Transverse colon (tissue), 4 donors: Measurements from ENCODE around the gene TFAP2A. TPM values are rescaled to one million over a fixed set of nuclear protein-coding genes. Genes with fewer than 3 reads are reported as not detected.

ENCODE experiments used
- DNase-seq: peaks from one replicate; pipeline ENCODE4 v3.0.0-alpha.2; 2019
- H3K27ac ChIP-seq, 4 donors: fragments of 200-600 bp; sonication (generic); 2 replicates each; pipeline ENCODE4 v1.5.1; 2016 to 2018; ENCODE audit warnings: inconsistent platforms in 4 of 4
- H3K27me3 ChIP-seq: fragments of 200-600 bp; sonication (generic); 2 replicates; pipeline ENCODE4 v1.5.1; 2017; ENCODE audit warnings: inconsistent platforms
- H3K36me3 ChIP-seq, 4 donors: fragments of 200-600 bp; sonication (generic); 2 replicates each; pipeline ENCODE4 v1.5.1; 2017 to 2019; ENCODE audit warnings: inconsistent platforms in 4 of 4
- H3K4me1 ChIP-seq, 4 donors: fragments of 200-600 bp; sonication (generic); 2 replicates each; pipeline ENCODE4 v1.5.1; 2017 to 2020; ENCODE audit warnings: inconsistent platforms in 4 of 4
- H3K4me3 ChIP-seq, 4 donors: fragments of 200-600 bp; sonication (generic); 1 replicate in 1 of 4; 2 replicates in 3 of 4; pipeline versions ENCODE4 v1.5.1 to v1.6.1; 2017 to 2019; ENCODE audit warnings: inconsistent platforms in 4 of 4
- H3K9me3 ChIP-seq, 2 donors: fragments of 200-600 bp; sonication (generic); 2 replicates each; pipeline ENCODE4 v1.5.1; 2017 to 2019; ENCODE audit warnings: inconsistent platforms in 2 of 2
- CTCF ChIP-seq, 5 experiments: fragments of 200-600 bp in 3 of 5; fragments of 450-650 bp in 2 of 5; sonication (generic) in 3 of 5; IDR thresholded peaks; 1 replicate in 2 of 5; 2 replicates in 3 of 5; pipeline ENCODE4 v1.5.1; 2016 to 2017; ENCODE audit warnings: antibody characterized with exemption in 5 of 5, inconsistent platforms in 3 of 5, mild to moderate bottlenecking in 2 of 5, moderate library complexity in 1 of 5
- EP300 ChIP-seq: sonication (generic); formaldehyde crosslinking; IDR thresholded peaks from one replicate; pipeline ENCODE4 v1.6.1; 2017; ENCODE audit warnings: antibody characterized with exemption, low read depth
- POLR2A ChIP-seq: fragments of 450-650 bp; IDR thresholded peaks from one replicate; pipeline ENCODE4 v1.6.1; 2016; ENCODE audit warnings: antibody characterized with exemption, mild to moderate bottlenecking, moderate library complexity
- POLR2AphosphoS5 ChIP-seq, 3 donors: sonication (generic); formaldehyde crosslinking; IDR thresholded peaks; one replicate each; pipeline ENCODE4 v1.6.1; 2016; ENCODE audit warnings: antibody characterized with exemption in 3 of 3
- WGBS, 2 donors: methylation state at CpG; one replicate each; pipeline ENCODE4 v1.1.5; 2018; ENCODE audit warnings: low coverage in 1 of 2; 5-methylcytosine and 5-hydroxymethylcytosine counted together
- in situ Hi-C, 4 donors: fragments of 200-750 bp; cut with MboI; loops; one replicate each; pipeline versions ENCODE4 v1.15.0 to v1.15.1; 2017; ENCODE audit warnings: low sequenced_read_pairs in 3 of 4, low pct_ligation_motif_present in 1 of 4, low pct_unique_long_range_greater_than_20kb in 1 of 4
- intact Hi-C: fragments of 100-400 bp; cut with DNase I; formaldehyde crosslinking; loops from one replicate; pipeline ENCODE4 v1.15.1; 2023; ENCODE audit warnings: low total_unique reads
- total RNA-seq, 4 donors: library from RNA; depleted of rRNA; stranded (reverse); fragments of >200 nt; gene quantifications; one replicate each; pipeline ENCODE4 v1.1.0, GENCODE V29; 2016

TFAP2A gene
- total RNA-seq, 4 donors from 2014 or later, result not detected

GRCh38 chr6:10411971-10412460 is 2.9 kb downstream of the TFAP2A start:
- in situ Hi-C loops (loop anchor here in 1 of 4 donors (25.0 kb wide), 1 partner anchor 375 kb away; no protein-coding TSS in a partner anchor), intact Hi-C loops (no loop called here)
- peaks cover 17 to 47% (median 29%) of the 10 kb centered on the region in 4 donors for H3K4me1 ChIP-seq
- peak overlapping the region in 3 of 4 donors; percentile 5 to 58 (median 34) for H3K27ac ChIP-seq
- no peaks in the 10 kb centered on the region for H3K9me3 ChIP-seq
- 0 to 2% methylated on average over 22 to 36 of the region's 36 CpGs for WGBS, 2 donors
- H3K27me3 ChIP-seq, result peaks cover 100% of the 10 kb centered on the region
- H3K4me3 ChIP-seq, result peak overlapping the region; percentile 44 to 79 (median 52)
- H3K36me3 ChIP-seq, result no peaks in the 10 kb centered on the region
- no peak for DNase-seq
- TF ChIP-seq CTCF (IDR thresholded peaks at IDR 0.05) (no peak), POLR2AphosphoS5 (IDR thresholded peaks at IDR 0.05) (peak in 2 of 3 donors; percentile 20 to 29), EP300 (no peak), POLR2A (no peak)

- TF ChIP-seq EP300, result no peak
- no peak for TF ChIP-seq POLR2A
- no peak for TF ChIP-seq CTCF (IDR thresholded peaks at IDR 0.05)
- no peak for TF ChIP-seq POLR2AphosphoS5 (IDR thresholded peaks at IDR 0.05)
- intact Hi-C loops (no loop called here), in situ Hi-C loops (loop anchor here in 1 of 4 donors (25.0 kb wide), 1 partner anchor 374 kb away; no protein-coding TSS in a partner anchor)
- H3K36me3 ChIP-seq, result no peaks in the 10 kb centered on the region
- no peak for DNase-seq
- H3K4me1 ChIP-seq, result peaks cover 17 to 44% (median 29%) of the 10 kb centered on the region in 4 donors
- peaks cover 100% of the 10 kb centered on the region for H3K27me3 ChIP-seq
- WGBS, 2 donors, result 4 to 14% methylated on average over 5 to 56 of the region's 65 CpGs
- H3K27ac ChIP-seq, result peak overlapping the region in 3 of 4 donors; percentile 5 to 58 (median 34)
- peak overlapping the region; percentile 44 to 79 (median 52) for H3K4me3 ChIP-seq
- H3K9me3 ChIP-seq, result no peaks in the 10 kb centered on the region
These were observed 3.5 kb downstream of the TFAP2A start for GRCh38 chr6:10411131-10411970.

- in situ Hi-C loops (loop anchor here in 1 of 4 donors (25.0 kb wide), 1 partner anchor 373 kb away; no protein-coding TSS in a partner anchor), intact Hi-C loops (no loop called here)
- Histone ChIP-seq H3K4me1 (peaks cover 17 to 42% (median 27%) of the 10 kb centered on the region in 4 donors), H3K9me3 (no peaks in the 10 kb centered on the region), H3K27ac (no peak overlapping the region), H3K4me3 (no peak overlapping the region), H3K36me3 (no peaks in the 10 kb centered on the region), H3K27me3 (peaks cover 100% of the 10 kb centered on the region)
- 15 to 22% methylated on average over 26 to 33 of the region's 36 CpGs for WGBS, 2 donors
- TF ChIP-seq EP300 (no peak), CTCF (IDR thresholded peaks at IDR 0.05) (no peak), POLR2AphosphoS5 (IDR thresholded peaks at IDR 0.05) (no peak), POLR2A (no peak)
- DNase-seq, result no peak
These were observed 4.4 kb downstream of the TFAP2A start for GRCh38 chr6:10410207-10411050.
